HG03575 (cell line): ENCODE results near the gene WNT3A.
A peak's percentile ranks its signal among the peaks of the same experiment; 100 is the strongest.

ENCODE experiments used
- ATAC-seq: cut with Tn5 transposase; IDR thresholded peaks from one replicate; pipeline ENCODE4 v1.9.1; 2021; ENCODE audit not compliant: unreplicated experiment, insufficient number of reproducible peaks, low FRiP score; ENCODE audit errors: extremely low read depth

Gene WNT3A

DNA sequence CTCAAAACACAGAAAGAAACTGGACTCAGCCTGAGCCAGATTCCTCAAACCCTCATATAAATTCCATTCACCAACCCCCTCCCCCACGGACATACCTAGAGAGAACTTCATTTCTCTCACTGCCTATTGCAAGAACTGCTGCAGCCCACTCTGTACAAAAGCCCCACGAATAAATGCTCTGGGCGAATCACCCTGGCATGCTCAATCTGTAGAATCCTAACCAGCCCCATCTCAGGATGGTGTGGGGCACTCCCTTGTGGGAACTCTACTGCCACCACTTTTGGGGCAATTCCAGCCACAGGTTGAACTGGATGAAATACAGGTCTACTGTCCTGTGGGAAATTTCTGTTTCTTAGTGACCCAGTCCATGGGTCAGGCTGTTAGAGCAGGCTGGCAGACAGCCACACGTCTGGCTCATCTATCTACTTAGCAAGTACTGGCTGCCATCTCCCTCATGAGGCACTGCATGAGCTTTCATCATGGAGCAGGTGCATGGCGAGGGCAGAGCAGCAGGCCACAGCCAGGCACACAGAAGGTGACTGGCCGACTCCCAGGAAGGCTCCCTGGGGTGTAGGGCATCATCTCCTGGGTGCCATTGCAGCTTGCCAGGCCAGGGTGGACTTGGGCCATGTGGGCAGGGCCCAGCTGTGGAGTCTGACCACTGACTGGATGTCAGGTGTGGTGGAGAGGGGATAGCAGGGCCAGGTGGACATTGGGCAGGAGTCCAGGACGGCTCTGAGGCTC, 97.9 kb downstream of the WNT3A start:
- ATAC-seq: no peak

DNA sequence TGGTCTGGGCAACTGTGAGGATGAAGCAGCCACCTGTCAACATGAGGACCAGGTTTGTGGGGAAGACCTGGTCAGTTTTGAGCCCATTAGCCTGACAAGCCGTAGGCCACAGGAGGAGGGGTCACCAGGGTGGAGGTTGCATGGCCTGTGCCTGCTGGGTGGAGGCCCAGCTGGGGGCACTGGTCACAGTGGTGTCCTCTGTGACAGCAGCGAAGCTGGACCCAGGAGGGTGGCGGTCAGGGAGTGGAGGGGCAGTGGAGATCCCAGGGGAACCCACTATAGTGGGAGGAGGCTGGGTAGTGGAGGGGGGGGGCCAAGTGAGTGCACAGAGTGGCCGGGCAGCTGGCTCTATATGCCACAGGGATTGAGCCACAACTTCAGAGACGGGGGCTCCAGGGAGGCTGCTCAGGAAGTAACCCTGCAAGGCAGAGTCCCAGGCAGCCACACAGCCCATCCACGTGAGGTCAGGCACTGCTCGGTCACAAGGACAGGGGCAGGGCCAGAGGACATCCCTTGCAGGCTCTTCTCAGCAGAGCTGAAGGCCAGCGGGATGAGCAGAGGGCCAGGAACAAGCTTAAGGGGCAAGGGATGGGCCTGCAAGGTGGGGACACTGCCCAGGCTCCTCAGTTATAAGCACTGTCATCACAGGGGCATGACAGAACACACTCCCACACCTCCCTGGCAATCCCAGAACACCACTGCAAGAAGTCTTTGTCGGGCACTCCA, 98.6 kb downstream of the WNT3A start:
- ATAC-seq: no peak

DNA sequence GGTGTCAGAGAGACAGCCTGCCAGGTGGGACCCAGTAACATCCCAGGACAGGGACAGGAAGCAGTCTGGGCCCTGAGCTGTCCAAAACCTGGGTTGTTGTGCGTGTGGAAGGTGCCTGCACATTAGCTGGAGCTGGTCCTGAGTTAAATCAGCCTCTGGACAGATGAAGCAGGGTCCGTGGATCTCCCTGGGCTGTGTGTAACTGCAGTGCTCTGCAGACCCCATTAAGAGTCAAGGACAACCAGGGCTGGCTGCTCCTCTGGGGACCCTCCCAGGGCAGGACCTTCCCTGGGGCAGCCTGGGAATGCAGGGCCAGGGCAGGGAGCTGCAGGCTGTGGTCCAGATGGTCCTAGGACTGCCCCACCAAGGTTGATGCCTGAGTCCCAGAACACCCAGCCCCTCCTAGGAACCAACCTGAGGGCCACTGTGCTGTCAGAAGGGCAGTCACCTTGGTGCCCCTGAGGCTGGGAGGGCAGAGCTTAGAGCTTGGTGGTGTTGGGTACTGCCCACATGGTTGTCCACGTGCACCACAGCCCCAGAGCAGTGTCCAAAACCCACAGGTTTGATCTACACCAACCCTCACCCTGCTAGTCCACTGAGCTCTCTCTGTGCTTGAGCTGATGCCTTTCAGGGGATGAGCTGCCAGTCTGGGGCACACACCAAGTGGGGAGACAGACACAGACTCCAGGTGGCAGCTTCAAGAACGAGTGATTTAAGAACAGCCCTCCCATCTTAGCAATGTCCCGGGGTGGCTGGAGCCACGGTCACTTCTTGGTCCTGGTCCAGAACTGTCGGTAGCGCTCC, 99.4 kb downstream of the WNT3A start:
- no peak for ATAC-seq

DNA sequence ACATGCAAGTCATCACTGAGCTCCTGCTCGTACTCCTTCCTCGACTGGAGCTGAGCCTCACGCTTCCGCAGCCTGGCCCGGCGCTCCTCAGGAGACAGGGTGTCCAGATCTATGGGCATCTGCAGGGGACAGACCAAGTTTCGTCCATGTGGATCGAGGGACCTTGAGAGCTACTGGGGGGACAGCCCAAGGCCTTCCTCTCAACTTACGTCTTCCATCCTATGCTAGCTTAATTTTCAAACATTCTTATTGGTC, 99.9 kb downstream of the WNT3A start:
- ATAC-seq: no peak

DNA sequence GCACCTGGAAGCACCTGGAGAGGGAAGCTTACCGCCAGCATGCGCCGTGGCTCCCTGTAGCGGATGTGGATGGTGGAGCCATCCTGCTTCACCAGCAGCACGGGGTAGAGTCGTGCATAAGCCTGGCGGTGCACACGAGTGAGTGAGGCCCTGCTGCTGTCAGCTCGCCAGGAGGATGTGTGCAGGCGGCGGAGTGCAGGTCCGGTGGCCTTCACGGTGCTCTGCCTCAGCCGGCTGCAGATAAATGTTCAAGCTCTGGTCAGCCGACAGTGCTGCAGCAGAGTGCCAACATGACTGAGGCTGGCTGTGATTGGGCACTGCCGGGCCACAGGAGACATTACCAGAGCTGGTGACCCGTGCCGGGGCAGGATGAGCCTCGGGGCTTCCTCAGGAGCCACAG, 100.8 kb downstream of the WNT3A start:
- ATAC-seq: no peak

DNA sequence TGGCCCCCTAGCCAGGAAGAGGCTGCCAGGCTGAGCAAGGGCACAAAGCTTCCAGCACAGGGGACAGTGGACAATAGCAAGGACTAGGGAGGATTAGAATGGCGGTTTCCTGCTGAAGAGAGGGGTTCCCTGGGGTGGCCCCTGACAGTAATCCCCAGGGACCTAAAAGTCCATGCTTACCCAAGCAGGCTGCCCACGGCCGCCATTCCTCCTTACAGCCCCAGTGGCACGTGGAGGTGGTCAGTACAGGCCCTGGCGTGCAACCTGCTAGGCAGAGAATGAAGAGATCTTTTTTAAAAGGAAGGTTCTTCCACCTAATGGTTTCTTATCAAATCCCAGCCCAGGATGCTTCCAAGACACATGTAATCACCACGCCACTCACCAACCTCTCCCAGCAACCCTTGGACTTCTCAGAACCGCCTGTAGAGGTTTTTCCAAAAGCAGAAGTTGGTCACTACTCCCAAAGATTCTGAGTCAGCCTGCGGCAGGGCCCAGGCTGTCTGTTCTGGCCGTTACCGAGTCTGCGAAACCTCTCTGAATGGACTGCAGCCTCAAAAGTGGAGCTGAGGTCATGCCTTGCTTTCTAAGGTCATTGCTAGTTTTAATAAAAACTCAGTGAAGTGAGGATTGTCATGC, 101.4 kb downstream of the WNT3A start:
- ATAC-seq: no peak

DNA sequence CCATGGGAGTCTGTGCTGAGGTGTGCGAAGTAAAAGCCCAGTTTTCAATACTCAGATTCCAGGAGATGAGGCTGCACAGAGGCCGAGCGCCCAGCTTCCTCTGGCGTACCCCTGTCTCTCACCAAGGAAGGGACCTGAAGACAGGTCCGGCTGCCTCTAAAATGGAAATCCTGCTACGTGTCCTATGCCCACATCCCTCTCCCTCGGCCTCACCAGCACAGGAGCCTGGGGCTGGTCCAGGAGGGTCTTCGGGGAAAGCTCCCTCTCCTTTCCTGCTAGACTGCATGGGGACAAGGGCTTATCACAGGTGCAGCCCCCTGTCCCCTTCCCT, 101.9 kb downstream of the WNT3A start:
- ATAC-seq: no peak

DNA sequence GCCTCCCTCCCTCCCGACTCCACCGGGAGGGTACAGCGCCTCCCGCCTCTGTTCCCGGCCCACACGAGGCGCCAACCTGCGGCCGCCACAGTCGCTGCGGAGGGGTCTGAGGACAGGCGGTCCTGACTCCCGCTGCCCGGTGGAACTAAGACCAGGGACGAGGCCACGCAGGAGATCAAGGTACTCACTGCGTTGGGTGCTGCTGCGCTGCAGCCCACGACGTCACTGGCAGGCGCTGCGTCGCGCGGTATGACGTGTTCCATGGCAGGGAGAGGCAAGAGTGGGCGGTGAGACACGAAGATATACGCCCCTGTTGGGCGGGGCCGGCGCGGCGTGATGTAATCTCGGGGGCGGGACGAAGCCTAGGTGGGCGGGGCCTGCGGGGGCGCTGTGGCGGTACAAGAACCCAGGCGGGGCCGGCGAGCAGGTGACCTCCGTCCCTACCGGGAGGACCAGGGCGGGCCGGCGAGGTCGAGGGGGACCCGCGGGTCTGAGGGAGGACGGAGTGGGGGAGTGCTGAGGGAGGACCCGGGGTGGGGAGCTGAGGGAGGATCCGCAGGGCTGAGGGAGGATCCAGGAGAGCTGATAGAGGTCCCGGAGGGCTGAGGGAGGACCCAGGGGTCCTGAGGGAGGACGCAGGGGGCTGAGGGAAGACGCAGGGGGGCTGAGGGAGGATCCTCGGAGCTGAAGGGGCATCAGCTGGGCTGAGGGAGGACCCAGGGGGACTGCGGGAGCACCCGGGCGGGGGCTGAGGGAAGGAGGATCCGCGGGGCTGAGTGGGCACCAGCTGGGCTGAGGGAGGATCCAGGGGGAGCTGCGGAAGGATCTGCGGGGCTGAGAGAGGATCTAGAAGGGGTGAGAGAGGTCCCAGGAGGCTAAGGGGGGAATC, 102.5 kb downstream of the WNT3A start, which contains the start of gene MRPL55:
TSS of gene MRPL55 (minus strand) at position 227 of the 889 bp plus-strand sequence. CDS start 1,039 bp downstream, outside the sequence.
- ATAC-seq: peak; percentile 59

DNA sequence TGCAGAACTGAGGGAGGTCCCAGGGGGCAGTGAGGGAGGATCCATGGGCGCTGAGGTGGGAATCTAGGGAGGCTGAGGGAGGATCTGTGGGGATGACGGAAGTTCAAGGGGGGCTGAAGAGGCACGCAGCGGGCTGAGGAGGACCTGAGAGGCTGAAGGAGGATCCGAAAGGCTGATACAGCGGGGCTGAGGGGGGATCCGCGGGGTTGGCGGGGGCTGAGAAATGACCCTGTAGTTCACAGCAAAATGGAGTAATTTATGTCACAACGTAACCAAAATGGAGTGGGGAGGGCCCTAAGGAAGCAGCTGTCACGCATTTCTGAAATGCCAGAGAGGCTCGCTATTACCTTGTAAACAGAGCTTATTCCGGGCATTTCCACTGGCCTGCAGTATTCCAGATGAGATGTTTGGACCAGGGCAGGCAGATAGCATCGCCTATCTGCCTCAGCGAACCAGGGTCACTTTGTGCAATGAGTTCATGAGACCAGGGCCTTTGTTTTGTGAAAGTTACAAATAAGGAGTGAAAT, 103.2 kb downstream of the WNT3A start:
- no peak for ATAC-seq

DNA sequence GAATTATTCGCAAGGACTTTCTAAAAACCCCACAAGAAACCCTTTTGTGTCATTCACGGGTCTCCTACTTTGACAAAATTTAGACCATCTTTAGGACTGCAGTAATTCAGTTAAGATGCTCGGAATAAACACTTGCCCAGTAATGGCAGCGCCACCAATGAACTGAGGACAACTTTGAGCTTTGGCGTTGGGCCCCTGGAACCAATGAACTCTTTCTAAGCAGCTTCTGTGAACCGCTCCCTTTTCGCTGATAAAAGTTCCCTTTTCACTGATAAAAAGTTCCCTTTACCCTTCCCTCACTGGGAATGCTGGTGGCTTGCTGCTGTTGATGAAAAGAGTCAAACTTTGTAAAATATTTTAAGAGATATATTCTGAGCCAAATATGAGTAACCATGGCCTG, 103.8 kb downstream of the WNT3A start:
- no peak for ATAC-seq
